Measurements from ENCODE around the gene SPAG5.

- TF ChIP-seq CTCF (IDR thresholded peaks at IDR 0.05; ENCODE audit: insufficient read depth, low read length) (no peak), REST (IDR thresholded peaks at IDR 0.05; ENCODE audit: insufficient replicate concordance, low read depth) (no peak), SPI1 (IDR thresholded peaks at IDR 0.05; ENCODE audit: borderline replicate concordance, low read depth) (no peak), POLR2AphosphoS5 (IDR thresholded peaks at IDR 0.05; ENCODE audit: low read depth) (no peak), GABPA (IDR thresholded peaks at IDR 0.05; ENCODE audit: low read depth) (no peak)
Observed at GRCh38 chr17:28615260-28615940, 16.6 kb upstream of the SPAG5 start.

Measured in HL-60 (cell line).